Activated CD4-positive, alpha-beta memory T cell treated with anti-CD3 and anti-CD28 coated beads for 36 hours (primary cell): ENCODE data around the gene AMZ2. TPM values are rescaled to one million over a fixed set of nuclear protein-coding genes. Genes with fewer than 3 reads are reported as not detected.
"Not testable (repeated sequence)": the region's sequence is repeated elsewhere in the genome, so short reads cannot be mapped to it uniquely, and the experiment has no call there.

Experiments
- CTCF ChIA-PET: fragments of 350-600 bp; sonication (Branson Sonifier 250); formaldehyde crosslinking; loops from one replicate; lab custom pipeline; 2021; ENCODE audit warnings: antibody characterized with exemption, inconsistent platforms; lab: Charles Lee
- POLR2A ChIA-PET: fragments of 350-600 bp; sonication (Branson Sonifier 250); formaldehyde crosslinking; loops from one replicate; lab custom pipeline; 2021; ENCODE audit warnings: antibody characterized with exemption; lab: Charles Lee
- DNase-seq: peaks from one replicate; pipeline ENCODE4 v3.0.0-alpha.2; 2020
- H3K27ac Mint-ChIP-seq: one replicate; pipeline ENCODE4 v1.8.0; 2021; ENCODE audit warnings: mixed read lengths
- H3K27me3 Mint-ChIP-seq: one replicate; pipeline ENCODE4 v1.8.0; 2021; ENCODE audit warnings: mixed read lengths
- H3K36me3 Mint-ChIP-seq: one replicate; pipeline ENCODE4 v1.8.0; 2021; ENCODE audit warnings: mixed read lengths
- H3K4me1 Mint-ChIP-seq: one replicate; pipeline ENCODE4 v1.8.0; 2021; ENCODE audit warnings: low read depth, mixed read lengths
- H3K4me3 Mint-ChIP-seq: one replicate; pipeline ENCODE4 v1.8.0; 2021; ENCODE audit warnings: mild to moderate bottlenecking, mixed read lengths
- H3K9me3 Mint-ChIP-seq: one replicate; pipeline ENCODE4 v1.8.0; 2021; ENCODE audit warnings: mixed read lengths
- intact Hi-C: fragments of 100-400 bp; cut with micrococcal nuclease; formaldehyde crosslinking; loops from one replicate; pipeline ENCODE4 v1.15.1; 2023
- total RNA-seq, 2 experiments: library from RNA; stranded (reverse); gene quantifications; one replicate each; pipeline ENCODE4 v1.2.3, GENCODE V29; 2021

The AMZ2 gene
- total RNA-seq, 2 experiments from 2014 or later: 134 to 146 TPM

- intact Hi-C loops: loop anchor here (5.0 kb wide), 1 partner anchor 92 kb away; no protein-coding TSS in a partner anchor
- ChIA-PET CTCF (interaction anchor here (1.4 to 1.5 kb wide), 2 partner anchors 54 to 181 kb away, joined by 4 to 6 read pairs; no protein-coding TSS in a partner anchor), POLR2A (interaction anchor here (1.3 kb wide), 1 partner anchor 8 kb away, joined by 6 read pairs; the partner anchor contains the start of gene AMZ2)
- Mint-ChIP-seq H3K36me3 (peaks cover 60% of the 10 kb centered on the region), H3K4me3 (peak overlapping the region; percentile 0), H3K27me3 (no peaks in the 10 kb centered on the region), H3K9me3 (no peaks in the 10 kb centered on the region), H3K27ac (peak overlapping the region; percentile 84), H3K4me1 (peaks cover 84% of the 10 kb centered on the region)
- DNase-seq: no peak
Observed at GRCh38 chr17:68255151-68255550, 7.3 kb downstream of the AMZ2 start.

DNA sequence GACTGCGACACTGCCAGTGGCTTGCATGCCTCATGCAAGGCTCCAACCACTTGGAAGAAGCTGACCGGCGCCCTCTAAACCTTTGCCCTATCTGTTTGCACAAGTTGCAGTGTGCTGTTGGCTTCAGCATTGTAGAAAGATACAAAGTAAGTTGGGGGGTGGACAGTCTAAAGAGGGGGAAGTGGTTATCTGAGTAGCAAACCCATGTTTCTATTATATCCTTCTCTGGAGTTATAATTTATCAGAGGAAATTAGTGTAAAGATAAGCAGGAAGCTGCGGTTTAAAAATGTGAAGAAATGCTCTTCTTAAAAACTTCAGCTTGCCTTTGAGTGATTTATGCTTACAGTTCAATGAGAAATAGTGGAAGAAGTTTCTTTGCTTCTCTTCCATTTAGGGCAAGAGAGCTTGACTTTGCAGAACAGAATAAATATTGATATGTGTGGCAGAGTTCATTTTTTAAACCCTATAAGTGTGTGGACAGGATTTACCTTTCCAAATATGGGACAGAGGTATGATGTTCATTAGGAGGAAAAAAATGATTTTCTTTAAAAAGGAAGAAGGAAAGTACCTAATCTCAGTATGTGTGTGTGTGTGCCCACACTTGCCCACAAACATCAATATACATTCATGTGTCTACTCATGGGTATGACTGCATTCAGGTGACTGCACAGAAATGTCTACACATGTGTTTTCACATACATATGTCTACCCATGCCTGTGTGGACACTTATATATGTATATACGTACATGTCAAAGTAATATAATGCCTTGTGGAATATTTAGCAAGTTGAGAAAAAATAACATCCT is 8.1 kb downstream of the AMZ2 start:
- peak; percentile 50 for DNase-seq
- H3K27me3 Mint-ChIP-seq: no peaks in the 10 kb centered on the region
- H3K27ac Mint-ChIP-seq: peak overlapping the region; percentile 84
- no peaks in the 10 kb centered on the region for H3K9me3 Mint-ChIP-seq
- peak overlapping the region; percentile 5 for H3K4me3 Mint-ChIP-seq
- intact Hi-C loops: loop anchor here (5.0 kb wide), 1 partner anchor 91 kb away; no protein-coding TSS in a partner anchor
- ChIA-PET CTCF (interaction anchor here (0.6 kb wide), 1 partner anchor 1401 kb away, joined by 3 read pairs; no protein-coding TSS in a partner anchor), POLR2A (interaction anchor here (1.3 kb wide), 1 partner anchor 8 kb away, joined by 6 read pairs; the partner anchor contains the start of gene AMZ2)
- peaks cover 54% of the 10 kb centered on the region for H3K36me3 Mint-ChIP-seq
- H3K4me1 Mint-ChIP-seq: peaks cover 84% of the 10 kb centered on the region

- peak overlapping the region; percentile 84 for H3K27ac Mint-ChIP-seq
- H3K36me3 Mint-ChIP-seq: peaks cover 48% of the 10 kb centered on the region
- not testable (repeated sequence) for H3K27me3 Mint-ChIP-seq, H3K9me3 Mint-ChIP-seq, H3K4me3 Mint-ChIP-seq, DNase-seq
- H3K4me1 Mint-ChIP-seq: peaks cover 87% of the 10 kb centered on the region
- POLR2A ChIA-PET: interaction anchor here (1.4 to 3.3 kb wide), 2 partner anchors 9 to 19 kb away, joined by 4 to 31 read pairs; partner anchors contain the start of gene AMZ2
- intact Hi-C loops: loop anchor here (5.0 kb wide), 1 partner anchor 91 kb away; no protein-coding TSS in a partner anchor
- CTCF ChIA-PET: interaction anchor here (1.1 to 2.3 kb wide), 2 partner anchors 84 to 142 kb away, joined by 3 to 8 read pairs; no protein-coding TSS in a partner anchor
Observed at GRCh38 chr17:68256701-68257100, 8.9 kb downstream of the AMZ2 start.

DNA sequence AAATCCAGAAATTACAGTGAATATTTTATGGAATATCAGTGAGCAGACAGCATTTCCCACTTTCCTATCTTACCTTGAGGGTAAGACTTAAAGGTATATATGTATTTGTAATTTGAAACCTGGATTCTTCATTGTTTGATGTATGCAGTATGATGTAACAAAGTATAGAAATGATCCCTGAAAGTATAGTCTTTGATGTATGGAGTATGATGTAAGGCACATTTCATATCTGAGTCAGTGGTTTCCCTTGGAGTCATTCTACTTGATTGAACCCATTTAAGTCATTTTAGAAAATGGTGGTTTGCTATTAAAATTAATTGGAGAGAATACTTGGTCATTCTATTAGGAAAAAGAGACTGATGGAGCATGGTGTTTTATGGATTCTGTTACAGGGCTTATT is 10.1 kb downstream of the AMZ2 start:
- Mint-ChIP-seq H3K27ac (peak overlapping the region; percentile 84), H3K27me3 (no peaks in the 10 kb centered on the region), H3K9me3 (no peaks in the 10 kb centered on the region), H3K4me1 (peaks cover 82% of the 10 kb centered on the region), H3K4me3 (peak overlapping the region; percentile 43), H3K36me3 (peaks cover 36% of the 10 kb centered on the region)
- ChIA-PET POLR2A (interaction anchor here (1.4 to 3.3 kb wide), 2 partner anchors 10 to 20 kb away, joined by 4 to 31 read pairs; partner anchors contain the start of gene AMZ2), CTCF (interaction anchor here (0.7 to 7.9 kb wide), 11 partner anchors 8 to 208 kb away, joined by 3 to 123 read pairs (median 4); partner anchors contain the start of genes AMZ2, ARSG and SLC16A6)
- DNase-seq: no peak
- intact Hi-C loops: loop anchor here (1.0 to 5.0 kb wide), 5 partner anchors 9 to 203 kb away; no protein-coding TSS in a partner anchor

- peaks cover 77% of the 10 kb centered on the region for H3K4me1 Mint-ChIP-seq
- H3K27me3 Mint-ChIP-seq, H3K9me3 Mint-ChIP-seq: not testable (repeated sequence)
- ChIA-PET POLR2A (interaction anchor here (1.7 to 3.3 kb wide), 3 partner anchors 11 to 33 kb away, joined by 5 to 31 read pairs (median 10); partner anchors contain the start of genes AMZ2 and ARSG), CTCF (interaction anchor here (0.6 to 7.9 kb wide), 10 partner anchors 9 to 507 kb away, joined by 3 to 123 read pairs (median 4); partner anchors contain the start of genes AMZ2, ARSG and SLC16A6)
- DNase-seq: peak; percentile 90
- H3K4me3 Mint-ChIP-seq: peak overlapping the region; percentile 73
- H3K36me3 Mint-ChIP-seq: peaks cover 30% of the 10 kb centered on the region
- intact Hi-C loops: loop anchor here (1.0 to 5.0 kb wide), 5 partner anchors 10 to 202 kb away; no protein-coding TSS in a partner anchor
- H3K27ac Mint-ChIP-seq: peak overlapping the region; percentile 95
Observed at GRCh38 chr17:68258890-68259647, 11.2 kb downstream of the AMZ2 start.

- ChIA-PET CTCF (interaction anchor here (0.6 to 7.9 kb wide), 6 partner anchors 12 to 507 kb away, joined by 3 to 123 read pairs (median 5); partner anchors contain the start of genes AMZ2, ARSG and SLC16A6), POLR2A (interaction anchor here (1.7 to 3.3 kb wide), 3 partner anchors 11 to 32 kb away, joined by 5 to 31 read pairs (median 10); partner anchors contain the start of genes AMZ2 and ARSG)
- peaks cover 26% of the 10 kb centered on the region for H3K36me3 Mint-ChIP-seq
- H3K27me3 Mint-ChIP-seq, DNase-seq, H3K9me3 Mint-ChIP-seq: not testable (repeated sequence)
- intact Hi-C loops: loop anchor here (5.0 kb wide), 1 partner anchor 88 kb away; no protein-coding TSS in a partner anchor
- peaks cover 73% of the 10 kb centered on the region for H3K4me1 Mint-ChIP-seq
- H3K4me3 Mint-ChIP-seq: peak overlapping the region; percentile 73
- peak overlapping the region; percentile 95 for H3K27ac Mint-ChIP-seq
Observed at GRCh38 chr17:68259648-68259951, 11.8 kb downstream of the AMZ2 start.

- peak overlapping the region; percentile 95 for H3K27ac Mint-ChIP-seq
- DNase-seq: no peak
- no peaks in the 10 kb centered on the region for H3K9me3 Mint-ChIP-seq
- H3K4me3 Mint-ChIP-seq: peak overlapping the region; percentile 73
- H3K4me1 Mint-ChIP-seq: peaks cover 67% of the 10 kb centered on the region
- ChIA-PET POLR2A (interaction anchor here (1.7 to 3.3 kb wide), 3 partner anchors 12 to 31 kb away, joined by 5 to 31 read pairs (median 10); partner anchors contain the start of genes AMZ2 and ARSG), CTCF (interaction anchor here (0.6 to 7.9 kb wide), 5 partner anchors 29 to 506 kb away, joined by 3 to 123 read pairs (median 4); no protein-coding TSS in a partner anchor)
- H3K36me3 Mint-ChIP-seq: peaks cover 23% of the 10 kb centered on the region
- intact Hi-C loops: no loop called here
- no peaks in the 10 kb centered on the region for H3K27me3 Mint-ChIP-seq
Observed at GRCh38 chr17:68260051-68260762, 12.4 kb downstream of the AMZ2 start.

GRCh38 chr17:68262467-68262866 is 14.6 kb downstream of the AMZ2 start:
- H3K4me3 Mint-ChIP-seq: not testable (repeated sequence)
- peaks cover 44% of the 10 kb centered on the region for H3K4me1 Mint-ChIP-seq

GRCh38 chr17:68263101-68263681 is 15.3 kb downstream of the AMZ2 start:
- DNase-seq, H3K27me3 Mint-ChIP-seq, H3K9me3 Mint-ChIP-seq, H3K36me3 Mint-ChIP-seq, H3K27ac Mint-ChIP-seq, H3K4me3 Mint-ChIP-seq, POLR2A ChIA-PET: not testable (repeated sequence)
- intact Hi-C loops: loop anchor here (1.0 to 2.0 kb wide), 5 partner anchors 28 to 200 kb away; partner anchors contain the start of genes ARSG and SLC16A6
- peaks cover 37% of the 10 kb centered on the region for H3K4me1 Mint-ChIP-seq
- CTCF ChIA-PET: interaction anchor here (0.6 to 7.9 kb wide), 14 partner anchors 14 to 204 kb away, joined by 3 to 123 read pairs (median 4); partner anchors contain the start of gene WIPI1

More at GRCh38 chr17:68262467-68262866, 14.6 kb downstream of the AMZ2 start:
- DNase-seq, H3K36me3 Mint-ChIP-seq, H3K27ac Mint-ChIP-seq, H3K9me3 Mint-ChIP-seq, POLR2A ChIA-PET, H3K27me3 Mint-ChIP-seq: not testable (repeated sequence)
- intact Hi-C loops: loop anchor here (2.0 kb wide), 3 partner anchors 28 to 136 kb away; partner anchors contain the start of genes ARSG and SLC16A6
- CTCF ChIA-PET: interaction anchor here (0.6 to 7.9 kb wide), 12 partner anchors 13 to 204 kb away, joined by 3 to 123 read pairs (median 4); partner anchors contain the start of gene WIPI1

DNA sequence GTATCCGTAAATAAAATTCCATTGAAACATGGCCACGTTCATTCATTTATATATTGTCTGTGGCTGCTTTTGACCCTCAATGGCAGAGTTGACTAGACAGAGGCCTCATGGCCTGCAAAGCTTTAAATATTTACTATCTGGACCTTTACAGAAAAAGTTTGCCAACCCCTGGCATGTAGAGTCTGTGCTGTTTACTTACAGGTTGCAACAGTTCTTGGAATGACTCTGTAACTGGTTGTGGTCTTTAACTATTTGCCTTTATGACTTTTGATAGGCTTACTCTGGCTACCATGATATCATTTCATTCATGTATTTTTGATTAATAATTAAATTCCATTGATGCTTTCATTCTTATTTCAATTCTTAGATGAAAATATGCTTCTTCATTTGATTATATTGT is 18.0 kb downstream of the AMZ2 start:
- intact Hi-C loops, H3K4me3 Mint-ChIP-seq, H3K9me3 Mint-ChIP-seq, DNase-seq, H3K27me3 Mint-ChIP-seq, H3K27ac Mint-ChIP-seq: not testable (repeated sequence)
- ChIA-PET CTCF (interaction anchor here (1.7 to 7.9 kb wide), 3 partner anchors 21 to 192 kb away, joined by 5 to 123 read pairs (median 38); partner anchors contain the start of gene WIPI1), POLR2A (interaction anchor here (1.8 kb wide), 1 partner anchor 25 kb away, joined by 4 read pairs; the partner anchor contains the start of gene SLC16A6)
- Mint-ChIP-seq H3K36me3 (peaks cover 11% of the 10 kb centered on the region), H3K4me1 (peaks cover 17% of the 10 kb centered on the region)
